Trophoblast cell (in vitro differentiated cells and primary cell): ENCODE data around the gene EPB41.
"Not testable (repeated sequence)": the region's sequence is repeated elsewhere in the genome, so short reads cannot be mapped to it uniquely, and the experiment has no call there.

Experiments used
- DNase-seq, 2 donors: peaks; one replicate each; pipeline ENCODE4 v3.0.0-alpha.2; 2016
- H2AFZ ChIP-seq: 2 replicates; pipeline ENCODE4 v1.6.1; 2013; ENCODE audit warnings: low read length, moderate library complexity, mild to moderate bottlenecking; ENCODE audit not compliant: insufficient read depth, poor library complexity
- H2AK5ac ChIP-seq: 2 replicates; pipeline ENCODE4 v1.6.1; 2013; ENCODE audit warnings: mild to moderate bottlenecking, low read length
- H2BK120ac ChIP-seq: 2 replicates; pipeline ENCODE4 v1.6.1; 2013; ENCODE audit warnings: low read length, mild to moderate bottlenecking, moderate library complexity; ENCODE audit not compliant: insufficient read depth, poor library complexity
- H2BK12ac ChIP-seq: 2 replicates; pipeline ENCODE4 v1.6.1; 2013; ENCODE audit warnings: mild to moderate bottlenecking, low read length, moderate library complexity
- H2BK5ac ChIP-seq: 2 replicates; pipeline ENCODE4 v1.6.1; 2013; ENCODE audit warnings: low read length, low read depth, moderate library complexity, mild to moderate bottlenecking; ENCODE audit not compliant: poor library complexity
- H3K14ac ChIP-seq: 2 replicates; pipeline ENCODE4 v1.6.1; 2013; ENCODE audit warnings: mild to moderate bottlenecking, low read length
- H3K18ac ChIP-seq: 2 replicates; pipeline ENCODE4 v1.6.1; 2013; ENCODE audit warnings: mild to moderate bottlenecking, low read length
- H3K23ac ChIP-seq: 2 replicates; pipeline ENCODE4 v1.6.1; 2013; ENCODE audit warnings: low read length
- H3K27ac ChIP-seq: 2 replicates; pipeline ENCODE4 v1.5.1; 2013; ENCODE audit warnings: low read depth, mild to moderate bottlenecking, inconsistent platforms, low read length, moderate library complexity
- H3K27me3 ChIP-seq: 2 replicates; pipeline ENCODE4 v1.6.1; 2013; ENCODE audit warnings: inconsistent platforms, mild to moderate bottlenecking, low read length, moderate library complexity; ENCODE audit not compliant: insufficient read depth
- H3K36me3 ChIP-seq, 2 experiments: 1 replicate in 1 of 2; 2 replicates in 1 of 2; pipeline ENCODE4 v1.6.1; 2013; ENCODE audit warnings: low read length in 2 of 2, mild to moderate bottlenecking in 2 of 2, moderate library complexity in 1 of 2; ENCODE audit not compliant: insufficient read depth in 2 of 2, control insufficient read depth in 1 of 2
- H3K4ac ChIP-seq: 2 replicates; pipeline ENCODE4 v1.6.1; 2013; ENCODE audit warnings: low read depth, mild to moderate bottlenecking, low read length, moderate library complexity
- H3K4me1 ChIP-seq, 2 experiments: 1 replicate in 1 of 2; 2 replicates in 1 of 2; pipeline ENCODE4 v1.6.1; 2013; ENCODE audit warnings: low read length in 2 of 2, mild to moderate bottlenecking in 2 of 2, moderate library complexity in 1 of 2; ENCODE audit not compliant: insufficient read depth in 2 of 2, control insufficient read depth in 1 of 2
- H3K4me2 ChIP-seq: 2 replicates; pipeline ENCODE4 v1.6.1; 2013; ENCODE audit warnings: inconsistent platforms, mild to moderate bottlenecking, low read length, moderate library complexity
- H3K4me3 ChIP-seq: 2 replicates; pipeline ENCODE4 v1.5.1; 2013; ENCODE audit warnings: mild to moderate bottlenecking, low read depth, low read length, inconsistent platforms
- H3K79me1 ChIP-seq: one replicate; pipeline ENCODE4 v1.6.1; 2013; ENCODE audit warnings: low read length
- H3K79me2 ChIP-seq: 2 replicates; pipeline ENCODE4 v1.6.1; 2013; ENCODE audit warnings: low read length, mild to moderate bottlenecking; ENCODE audit not compliant: control insufficient read depth, insufficient read depth, poor library complexity
- H3K9ac ChIP-seq: 2 replicates; pipeline ENCODE4 v1.6.1; 2013; ENCODE audit warnings: mild to moderate bottlenecking, low read length
- H3K9me3 ChIP-seq: 2 replicates; pipeline ENCODE4 v1.6.1; 2013; ENCODE audit warnings: low read depth, mild to moderate bottlenecking, control low read depth, inconsistent platforms, low read length; ENCODE audit not compliant: insufficient read depth
- H4K12ac ChIP-seq: 2 replicates; pipeline ENCODE4 v1.6.1; 2013; ENCODE audit warnings: low read depth, mild to moderate bottlenecking, low read length, moderate library complexity
- H4K8ac ChIP-seq: 2 replicates; pipeline ENCODE4 v1.6.1; 2013; ENCODE audit warnings: low read depth, mild to moderate bottlenecking, low read length, moderate library complexity
- H4K91ac ChIP-seq: one replicate; pipeline ENCODE4 v1.6.1; 2013; ENCODE audit warnings: low read depth, mild to moderate bottlenecking, low read length, moderate library complexity
- WGBS: extraction: QIAGEN DNeasy Blood & Tissue Kit; methylation state at CpG from one replicate; pipeline ENCODE4 v1.1.7; 2013; ENCODE audit warnings: missing lambda C conversion rate; ENCODE audit not compliant: insufficient read length, insufficient coverage; ENCODE audit errors: extremely low coverage; 5-methylcytosine and 5-hydroxymethylcytosine counted together

EPB41 gene

GRCh38 chr1:29043274-29043965, 129.1 kb downstream of the EPB41 start:
- WGBS: no CpG with 5 or more reads among the region's 6 CpGs
- no peak for DNase-seq
- H2BK5ac ChIP-seq: no peak overlapping the region

GRCh38 chr1:29044010-29044409, 129.6 kb downstream of the EPB41 start:
- H2BK12ac ChIP-seq: no peak overlapping the region
- no peak overlapping the region for H3K9ac ChIP-seq
- no peak overlapping the region for H2BK120ac ChIP-seq
- H3K18ac ChIP-seq: no peak overlapping the region
- no peak overlapping the region for H2AFZ ChIP-seq
- H3K36me3 ChIP-seq: peaks cover 0 to 6% of the 10 kb centered on the region in 2 experiments
- no peak overlapping the region for H3K4me3 ChIP-seq
- H3K23ac ChIP-seq: no peak overlapping the region
- H3K27ac ChIP-seq: no peak overlapping the region
- H3K4me1 ChIP-seq: no peaks in the 10 kb centered on the region
- H4K12ac ChIP-seq: no peak overlapping the region
- H3K9me3 ChIP-seq: no peaks in the 10 kb centered on the region
- no peak overlapping the region for H3K4me2 ChIP-seq
- no peaks in the 10 kb centered on the region for H3K27me3 ChIP-seq
- H3K79me1 ChIP-seq: no peaks in the 10 kb centered on the region
- no peak overlapping the region for H4K8ac ChIP-seq
- no peak overlapping the region for H3K4ac ChIP-seq
- H2AK5ac ChIP-seq: no peak overlapping the region
- no peak for DNase-seq
- H4K91ac ChIP-seq: no peak overlapping the region
- no peak overlapping the region for H2BK5ac ChIP-seq
- no peaks in the 10 kb centered on the region for H3K79me2 ChIP-seq
- H3K14ac ChIP-seq: no peak overlapping the region

More at GRCh38 chr1:29043274-29043965, 129.1 kb downstream of the EPB41 start:
- no peak overlapping the region for H4K91ac ChIP-seq
- H3K4ac ChIP-seq: no peak overlapping the region
- H3K36me3 ChIP-seq: peaks cover 0 to 6% of the 10 kb centered on the region in 2 experiments
- no peak overlapping the region for H2BK12ac ChIP-seq
- H3K4me2 ChIP-seq: no peak overlapping the region
- no peaks in the 10 kb centered on the region for H3K79me2 ChIP-seq
- H3K9me3 ChIP-seq: no peaks in the 10 kb centered on the region
- H3K9ac ChIP-seq: no peak overlapping the region
- no peak overlapping the region for H3K4me3 ChIP-seq
- no peak overlapping the region for H4K8ac ChIP-seq
- no peak overlapping the region for H2AK5ac ChIP-seq
- no peak overlapping the region for H2BK120ac ChIP-seq
- H3K27ac ChIP-seq: no peak overlapping the region
- no peaks in the 10 kb centered on the region for H3K79me1 ChIP-seq
- H3K4me1 ChIP-seq: no peaks in the 10 kb centered on the region
- H4K12ac ChIP-seq: no peak overlapping the region
- H3K23ac ChIP-seq: no peak overlapping the region
- H3K27me3 ChIP-seq: no peaks in the 10 kb centered on the region
- no peak overlapping the region for H3K18ac ChIP-seq
- H2AFZ ChIP-seq: no peak overlapping the region
- no peak overlapping the region for H3K14ac ChIP-seq

GRCh38 chr1:29045663-29046062, 131.3 kb downstream of the EPB41 start:
- not testable (repeated sequence) for H3K4ac ChIP-seq, H4K8ac ChIP-seq, DNase-seq, H3K23ac ChIP-seq, H3K9ac ChIP-seq, H2AFZ ChIP-seq, H3K79me1 ChIP-seq, H3K27ac ChIP-seq, H3K36me3 ChIP-seq, H2BK12ac ChIP-seq, H3K14ac ChIP-seq, H3K27me3 ChIP-seq, H4K91ac ChIP-seq, H2BK5ac ChIP-seq, H4K12ac ChIP-seq, H3K4me3 ChIP-seq, H3K4me2 ChIP-seq, H3K4me1 ChIP-seq, H3K9me3 ChIP-seq, H3K18ac ChIP-seq, H3K79me2 ChIP-seq, H2AK5ac ChIP-seq, H2BK120ac ChIP-seq
- WGBS: no CpG with 5 or more reads among the region's 1 CpG

GRCh38 chr1:29047142-29047541, 132.8 kb downstream of the EPB41 start:
- H3K79me1 ChIP-seq: no peaks in the 10 kb centered on the region

More at GRCh38 chr1:29047142-29047541, 132.8 kb downstream of the EPB41 start:
- Histone ChIP-seq H3K79me2 (no peaks in the 10 kb centered on the region), H4K12ac (no peak overlapping the region), H3K4me2 (no peak overlapping the region), H3K18ac (no peak overlapping the region), H2BK120ac (no peak overlapping the region), H3K27ac (no peak overlapping the region), H3K9me3 (no peaks in the 10 kb centered on the region), H2BK5ac (no peak overlapping the region), H3K9ac (no peak overlapping the region), H2AK5ac (no peak overlapping the region), H3K4ac (no peak overlapping the region), H3K36me3 (no peaks in the 10 kb centered on the region), H3K4me1 (no peaks in the 10 kb centered on the region), H2BK12ac (no peak overlapping the region), H3K14ac (no peak overlapping the region), H3K27me3 (no peaks in the 10 kb centered on the region), H3K4me3 (no peak overlapping the region), H4K91ac (no peak overlapping the region), H4K8ac (no peak overlapping the region), H2AFZ (no peak overlapping the region), H3K23ac (no peak overlapping the region)
- no CpG with 5 or more reads among the region's 5 CpGs for WGBS
- no peak for DNase-seq
